ENCODE data around the gene NUDT21.

DNA sequence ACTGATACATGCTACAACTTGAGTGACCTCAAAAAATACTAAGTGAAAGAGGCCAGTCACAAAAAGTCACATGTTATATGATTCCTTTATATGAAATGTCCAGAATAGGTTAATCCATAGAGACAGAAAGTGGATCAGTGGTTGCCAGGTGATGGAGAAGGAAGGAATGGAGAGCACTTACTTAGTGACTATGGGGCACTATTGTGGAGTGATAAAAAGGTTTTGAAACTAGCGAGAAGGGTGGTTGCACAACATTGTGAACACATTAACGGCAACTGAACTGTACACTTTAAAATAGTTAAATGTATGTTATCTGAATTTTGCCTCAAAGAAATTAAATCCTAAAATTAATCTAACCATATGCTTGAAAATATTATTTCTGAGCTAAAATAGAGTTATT lies 51.6 kb downstream of the NUDT21 start:
- TF ChIP-seq SIN3A (IDR thresholded peaks at IDR 0.05; ENCODE audit: low read depth) (no peak), POLR2AphosphoS5 (IDR thresholded peaks at IDR 0.05; ENCODE audit: low read depth, low read length) (no peak)

All from HCT116 (cell line).